ENCODE results near the gene WDTC1. TPM values are rescaled to one million over a fixed set of nuclear protein-coding genes. Genes with fewer than 3 reads are reported as not detected.

WDTC1 gene
- total RNA-seq, 1 experiment from 2014 or later: 19.0 TPM

DNA sequence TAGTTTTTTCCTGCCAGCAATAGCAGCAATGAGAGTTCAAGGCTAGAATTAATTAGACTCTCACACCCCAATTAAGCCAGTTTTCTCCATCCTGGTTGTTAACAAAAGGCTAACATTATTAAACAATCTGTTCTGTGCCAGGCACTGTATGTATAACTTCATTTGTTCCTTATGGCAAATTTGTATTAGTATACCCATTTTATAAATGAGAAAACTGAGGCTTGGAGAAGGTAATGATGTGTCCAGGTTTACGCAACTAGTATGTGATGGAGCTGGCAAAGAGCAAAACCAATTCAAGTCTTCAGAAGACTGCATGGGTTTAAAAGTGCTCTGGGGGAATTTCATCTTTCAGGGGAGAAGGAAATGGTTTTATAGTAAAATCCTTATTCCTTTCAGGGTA, 41.2 kb upstream of the WDTC1 start:
- Histone ChIP-seq H2BK120ac (ENCODE audit: low read depth, low read length, poor library complexity, severe bottlenecking) (no peak overlapping the region), H3K79me1 (ENCODE audit: insufficient read depth, low read depth, low read length, poor library complexity, severe bottlenecking) (no peaks in the 10 kb centered on the region), H3K56ac (ENCODE audit: insufficient read length, low read depth, low read length) (no peak overlapping the region), H3K4me1 (ENCODE audit: insufficient read depth, low read length) (no peaks in the 10 kb centered on the region), H2BK12ac (ENCODE audit: insufficient read length, low read depth, low read length) (no peak overlapping the region), H3K23me2 (ENCODE audit: insufficient read length, low read depth, low read length, poor library complexity, severe bottlenecking) (no peaks in the 10 kb centered on the region), H3K14ac (ENCODE audit: insufficient read depth, low read length) (no peak overlapping the region), H3K4me2 (ENCODE audit: insufficient read depth, insufficient read length, low read length) (no peak overlapping the region), H3K79me2 (ENCODE audit: insufficient read depth, low read length) (no peaks in the 10 kb centered on the region), H3T11ph (ENCODE audit: low read length) (no peak overlapping the region), H2AFZ (ENCODE audit: low read length) (no peak overlapping the region), H3K27ac (ENCODE audit: insufficient read length, low read depth, low read length) (no peak overlapping the region), H2BK5ac (ENCODE audit: insufficient read length, low read length) (no peak overlapping the region), H3K18ac (ENCODE audit: insufficient read length, low read depth, low read length) (no peak overlapping the region), H4K8ac (replicated peaks; ENCODE audit: insufficient read length, low read depth, low read length) (no peak overlapping the region), H3K4ac (ENCODE audit: low read depth, low read length) (no peak overlapping the region), H3K23ac (ENCODE audit: insufficient read length, low read depth, low read length) (no peak overlapping the region), H3K27me3 (ENCODE audit: insufficient read depth, low read length) (no peaks in the 10 kb centered on the region), H2AK5ac (ENCODE audit: insufficient read length, low read length) (no peak overlapping the region), H2BK15ac (ENCODE audit: low read depth, low read length) (no peak overlapping the region), H2BK20ac (ENCODE audit: low read depth, low read length, poor library complexity, severe bottlenecking) (no peak overlapping the region), H4K20me1 (ENCODE audit: control insufficient read depth, insufficient read depth, insufficient read length) (no peaks in the 10 kb centered on the region), H4K5ac (ENCODE audit: insufficient read length, low read depth, low read length) (no peak overlapping the region), H3K9me3 (ENCODE audit: control insufficient read depth, low read depth, low read length) (no peaks in the 10 kb centered on the region), H4K91ac (ENCODE audit: insufficient read length, low read depth, low read length) (no peak overlapping the region), H3K9ac (ENCODE audit: extremely low read depth, insufficient read length, low read length) (no peak overlapping the region)
- Mint-ChIP-seq H3K4me1 (no peaks in the 10 kb centered on the region), H3K4me3 (no peak overlapping the region), H3K36me3 (ENCODE audit: insufficient read depth in 1 of 3, low read depth in 3 of 3) (no peaks in the 10 kb centered on the region), H3K27me3 (ENCODE audit: low read depth) (peaks cover 5% of the 10 kb centered on the region; the same call in 1 of the 2 replicates), H3K27ac (no peak overlapping the region), H3K9me3 (peaks cover 0 to 2% of the 10 kb centered on the region in 2 experiments; a peak in 2 of 5 replicates)
- TF ChIP-seq, protein P1, sequence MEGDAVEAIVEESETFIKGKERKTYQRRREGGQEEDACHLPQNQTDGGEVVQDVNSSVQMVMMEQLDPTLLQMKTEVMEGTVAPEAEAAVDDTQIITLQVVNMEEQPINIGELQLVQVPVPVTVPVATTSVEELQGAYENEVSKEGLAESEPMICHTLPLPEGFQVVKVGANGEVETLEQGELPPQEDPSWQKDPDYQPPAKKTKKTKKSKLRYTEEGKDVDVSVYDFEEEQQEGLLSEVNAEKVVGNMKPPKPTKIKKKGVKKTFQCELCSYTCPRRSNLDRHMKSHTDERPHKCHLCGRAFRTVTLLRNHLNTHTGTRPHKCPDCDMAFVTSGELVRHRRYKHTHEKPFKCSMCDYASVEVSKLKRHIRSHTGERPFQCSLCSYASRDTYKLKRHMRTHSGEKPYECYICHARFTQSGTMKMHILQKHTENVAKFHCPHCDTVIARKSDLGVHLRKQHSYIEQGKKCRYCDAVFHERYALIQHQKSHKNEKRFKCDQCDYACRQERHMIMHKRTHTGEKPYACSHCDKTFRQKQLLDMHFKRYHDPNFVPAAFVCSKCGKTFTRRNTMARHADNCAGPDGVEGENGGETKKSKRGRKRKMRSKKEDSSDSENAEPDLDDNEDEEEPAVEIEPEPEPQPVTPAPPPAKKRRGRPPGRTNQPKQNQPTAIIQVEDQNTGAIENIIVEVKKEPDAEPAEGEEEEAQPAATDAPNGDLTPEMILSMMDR (conservative IDR thresholded peaks at IDR 0.05): no peak
- DNase-seq: no peak
- WGBS (ENCODE audit: extremely low coverage, insufficient read length, low lambda C conversion rate): no CpG with 5 or more reads among the region's 1 CpG
